ENCODE data around the gene NPVF. TPM values are rescaled to one million over a fixed set of nuclear protein-coding genes. Genes with fewer than 3 reads are reported as not detected.

NPVF gene
- total and polyA plus RNA-seq, 2 of the 8 experiments (the other 6 are each of a cell fraction or from before 2014, with no cell fraction given), result not detected

- no peak for TF ChIP-seq NANOG (IDR thresholded peaks at IDR 0.05; ENCODE audit: insufficient read depth, low read depth, low read length, poor library complexity, severe bottlenecking)
- TF ChIP-seq GABPA (IDR thresholded peaks at IDR 0.05; ENCODE audit: borderline replicate concordance, insufficient read depth, low read length), result no peak
- TF ChIP-seq E2F6 (IDR thresholded peaks at IDR 0.05), result no peak
- TF ChIP-seq BCL11A (IDR thresholded peaks at IDR 0.05; ENCODE audit: low read depth in 2 of 2, low read length in 2 of 2), result no peak
- TF ChIP-seq RAD21 (IDR thresholded peaks at IDR 0.05 in 1 of 2, conservative IDR thresholded peaks at IDR 0.05 in 1 of 2; ENCODE audit: low read depth in 2 of 2, low read length in 2 of 2), result no peak
- TF ChIP-seq ATF3 (IDR thresholded peaks at IDR 0.05; ENCODE audit: insufficient read depth, low read depth, low read length), result no peak
- no peak for TF ChIP-seq FOSL1 (IDR thresholded peaks at IDR 0.05; ENCODE audit: insufficient read depth, low read depth, low read length)
- no peak for TF ChIP-seq EGR1 (IDR thresholded peaks at IDR 0.05; ENCODE audit: borderline replicate concordance, low read depth, low read length)
Measured at GRCh38 chr7:25260862-25261494, 32.7 kb upstream of the NPVF start (continued).

Data from H1 (cell line).